ENCODE measurements around the gene AKT2. TPM values are rescaled to one million over a fixed set of nuclear protein-coding genes. Genes with fewer than 3 reads are reported as not detected.

AKT2 gene
- total RNA-seq, 3 donors from 2014 or later (not counting 1 experiment from before 2014, with no cell fraction given) = 234 to 292 (median 261) TPM

DNA sequence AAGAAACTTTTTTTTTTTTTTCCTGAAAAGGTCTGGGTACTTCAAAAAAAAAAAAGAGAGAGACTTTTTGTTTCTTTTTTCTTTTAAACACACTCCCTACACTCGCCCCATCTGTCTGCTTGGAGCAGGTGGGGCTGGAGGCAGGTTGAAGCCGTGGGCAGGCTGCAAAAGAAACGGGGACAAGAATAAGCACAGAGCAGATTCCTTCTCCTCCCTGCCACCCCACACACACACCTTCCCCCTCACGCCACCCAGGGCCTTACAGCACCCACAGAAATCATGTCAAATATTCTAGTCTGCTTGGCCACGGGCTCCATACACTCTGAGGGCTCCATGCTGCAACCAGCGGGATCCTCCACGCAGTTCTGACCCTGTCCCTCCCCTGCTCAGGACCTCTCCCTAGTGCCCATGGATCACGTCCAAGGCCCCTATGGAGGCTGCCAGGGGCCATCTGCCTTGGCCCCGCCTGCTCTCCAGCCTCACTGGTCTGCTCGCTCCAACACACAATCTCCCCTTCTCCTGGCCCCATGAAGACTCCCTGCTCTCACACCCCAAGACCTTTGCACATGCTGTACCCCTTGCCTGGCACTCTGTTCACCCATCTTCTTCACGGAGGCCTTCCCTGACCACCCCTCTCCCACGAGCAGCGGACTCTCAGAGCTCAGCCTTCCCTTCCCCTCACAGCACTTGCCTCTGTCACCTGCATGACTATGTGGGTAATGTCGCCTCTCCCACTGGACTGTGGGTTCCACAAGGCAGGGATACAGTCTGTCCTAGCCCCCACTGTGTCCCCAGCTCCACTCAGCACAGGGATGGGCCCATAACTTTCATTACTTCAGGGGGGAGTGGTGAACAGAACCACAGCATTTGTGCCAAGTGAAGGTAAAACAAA is 11.4 kb downstream of the AKT2 start:
- no peak for DNase-seq
- peaks cover 51 to 81% of the 10 kb centered on the region in 2 donors for H3K4me1 Mint-ChIP-seq
- no peak overlapping the region for H3K27ac ChIP-seq (ENCODE audit: low read length)

GRCh38 chr19:40272261-40272660 is 12.9 kb downstream of the AKT2 start:
- Mint-ChIP-seq H3K36me3 (no peaks in the 10 kb centered on the region), H3K4me1 (peaks cover 48 to 75% of the 10 kb centered on the region in 2 donors), H3K4me3 (no peak overlapping the region), H3K27ac (peak overlapping the region; percentile 32 to 44), H3K9me3 (no peaks in the 10 kb centered on the region), H3K27me3 (ENCODE audit: low read depth in 2 of 2) (no peaks in the 10 kb centered on the region)
- WGBS (ENCODE audit: insufficient coverage) = 96% methylated on average over 14 of the region's 14 CpGs
- no peak for ATAC-seq
- H3K9me3 ChIP-seq (ENCODE audit: control insufficient read depth, insufficient read depth, low read length) = no peaks in the 10 kb centered on the region
- H3K27me3 ChIP-seq (ENCODE audit: control insufficient read depth, insufficient read depth, low read length) = no peaks in the 10 kb centered on the region
- H3K4me1 ChIP-seq (ENCODE audit: control insufficient read depth, insufficient read depth, low read length) = peaks cover 23% of the 10 kb centered on the region
- intact Hi-C loops (cut with micrococcal nuclease) = no loop called here
- peaks cover 7% of the 10 kb centered on the region for H3K36me3 ChIP-seq (ENCODE audit: control insufficient read depth, insufficient read depth, low read length)
- H3K27ac ChIP-seq (ENCODE audit: low read length) = no peak overlapping the region
- TF ChIP-seq, protein P1, sequence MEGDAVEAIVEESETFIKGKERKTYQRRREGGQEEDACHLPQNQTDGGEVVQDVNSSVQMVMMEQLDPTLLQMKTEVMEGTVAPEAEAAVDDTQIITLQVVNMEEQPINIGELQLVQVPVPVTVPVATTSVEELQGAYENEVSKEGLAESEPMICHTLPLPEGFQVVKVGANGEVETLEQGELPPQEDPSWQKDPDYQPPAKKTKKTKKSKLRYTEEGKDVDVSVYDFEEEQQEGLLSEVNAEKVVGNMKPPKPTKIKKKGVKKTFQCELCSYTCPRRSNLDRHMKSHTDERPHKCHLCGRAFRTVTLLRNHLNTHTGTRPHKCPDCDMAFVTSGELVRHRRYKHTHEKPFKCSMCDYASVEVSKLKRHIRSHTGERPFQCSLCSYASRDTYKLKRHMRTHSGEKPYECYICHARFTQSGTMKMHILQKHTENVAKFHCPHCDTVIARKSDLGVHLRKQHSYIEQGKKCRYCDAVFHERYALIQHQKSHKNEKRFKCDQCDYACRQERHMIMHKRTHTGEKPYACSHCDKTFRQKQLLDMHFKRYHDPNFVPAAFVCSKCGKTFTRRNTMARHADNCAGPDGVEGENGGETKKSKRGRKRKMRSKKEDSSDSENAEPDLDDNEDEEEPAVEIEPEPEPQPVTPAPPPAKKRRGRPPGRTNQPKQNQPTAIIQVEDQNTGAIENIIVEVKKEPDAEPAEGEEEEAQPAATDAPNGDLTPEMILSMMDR (IDR thresholded peaks at IDR 0.05) = no peak
- H3K4me3 ChIP-seq (ENCODE audit: low read length) = no peak overlapping the region
- no peak for DNase-seq

More for the DNA sequence above, 11.4 kb downstream of the AKT2 start:
- no peaks in the 10 kb centered on the region for H3K9me3 Mint-ChIP-seq
- no peaks in the 10 kb centered on the region for H3K27me3 Mint-ChIP-seq (ENCODE audit: low read depth in 2 of 2)
- H3K36me3 Mint-ChIP-seq = no peaks in the 10 kb centered on the region
- peak overlapping the region; percentile 68 to 81 for H3K27ac Mint-ChIP-seq
- Histone ChIP-seq H3K36me3 (ENCODE audit: control insufficient read depth, insufficient read depth, low read length) (peaks cover 4% of the 10 kb centered on the region), H3K27me3 (ENCODE audit: control insufficient read depth, insufficient read depth, low read length) (no peaks in the 10 kb centered on the region), H3K4me1 (ENCODE audit: control insufficient read depth, insufficient read depth, low read length) (peaks cover 33% of the 10 kb centered on the region), H3K9me3 (ENCODE audit: control insufficient read depth, insufficient read depth, low read length) (no peaks in the 10 kb centered on the region), H3K4me3 (ENCODE audit: low read length) (no peak overlapping the region)
- WGBS (ENCODE audit: insufficient coverage) = 78% methylated on average over 14 of the region's 14 CpGs
- ATAC-seq = no peak
- intact Hi-C loops (cut with micrococcal nuclease) = no loop called here
- TF ChIP-seq, protein P1 (IDR thresholded peaks at IDR 0.05) = no peak
- peak overlapping the region; percentile 40 for H3K4me3 Mint-ChIP-seq

DNA sequence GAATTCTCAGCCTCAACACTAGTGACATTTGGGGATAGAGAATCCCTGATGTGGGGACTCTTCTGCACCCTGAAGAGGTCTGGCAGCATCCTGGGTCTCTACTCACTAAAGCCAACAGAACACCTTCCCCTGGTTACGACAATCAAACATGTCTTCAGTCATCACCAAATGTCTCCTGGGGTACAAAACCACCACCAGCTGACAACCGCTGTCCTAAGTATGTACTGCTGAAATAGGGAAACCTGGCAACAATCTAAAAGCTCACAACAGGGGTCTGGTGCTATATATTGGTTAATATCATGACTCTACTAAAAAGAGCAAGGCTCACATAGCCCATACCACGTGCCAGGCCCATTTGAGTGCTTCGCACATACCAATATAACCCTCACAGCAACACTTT is 13.4 kb downstream of the AKT2 start:
- 100% methylated on average over 2 of the region's 4 CpGs for WGBS (ENCODE audit: insufficient coverage)
- Mint-ChIP-seq H3K4me3 (no peak overlapping the region), H3K27me3 (ENCODE audit: low read depth in 2 of 2) (no peaks in the 10 kb centered on the region), H3K4me1 (peaks cover 50 to 76% of the 10 kb centered on the region in 2 donors), H3K9me3 (no peaks in the 10 kb centered on the region), H3K36me3 (no peaks in the 10 kb centered on the region), H3K27ac (peak overlapping the region in 1 of 2 donors; percentile 44)
- Histone ChIP-seq H3K4me1 (ENCODE audit: control insufficient read depth, insufficient read depth, low read length) (peaks cover 23% of the 10 kb centered on the region), H3K36me3 (ENCODE audit: control insufficient read depth, insufficient read depth, low read length) (peaks cover 7% of the 10 kb centered on the region), H3K27me3 (ENCODE audit: control insufficient read depth, insufficient read depth, low read length) (no peaks in the 10 kb centered on the region), H3K4me3 (ENCODE audit: low read length) (no peak overlapping the region), H3K27ac (ENCODE audit: low read length) (no peak overlapping the region), H3K9me3 (ENCODE audit: control insufficient read depth, insufficient read depth, low read length) (no peaks in the 10 kb centered on the region)
- DNase-seq (no peak), ATAC-seq (no peak)
- intact Hi-C loops (cut with micrococcal nuclease) = no loop called here
- TF ChIP-seq, protein P1 (IDR thresholded peaks at IDR 0.05) = no peak
